HEK293T (cell line): ENCODE results near the gene COTL1.

Source experiments
- CTCF ChIA-PET: fragments of 350-600 bp; formaldehyde crosslinking; extraction: SDS; loops from one replicate; lab custom pipeline; 2021; ENCODE audit warnings: antibody characterized with exemption, inconsistent platforms; lab: Yijun Ruan, JAX
- POLR2A ChIA-PET: fragments of 350-600 bp; formaldehyde crosslinking; extraction: SDS; loops from one replicate; lab custom pipeline; 2020; ENCODE audit warnings: antibody characterized with exemption, inconsistent platforms; lab: Yijun Ruan, JAX
- DNase-seq: peaks from one replicate; pipeline ENCODE4 v3.0.0; 2012; ENCODE audit warnings: mixed read lengths; ENCODE audit errors: extremely low spot score
- ARNT ChIP-seq: fragments of 450-650 bp; IDR thresholded peaks from 2 replicates; pipeline ENCODE4 v1.6.1; 2017; ENCODE audit warnings: mild to moderate bottlenecking
- BHLHE40 ChIP-seq: fragments of 450-650 bp; IDR thresholded peaks from 2 replicates; pipeline ENCODE4 v1.6.1; 2016; ENCODE audit warnings: mild to moderate bottlenecking, moderate library complexity, borderline replicate concordance
- CTBP1 ChIP-seq: fragments of 450-650 bp; IDR thresholded peaks from 2 replicates; pipeline ENCODE4 v1.6.1; 2016; ENCODE audit warnings: borderline replicate concordance
- ELF4 ChIP-seq: fragments of 450-650 bp; IDR thresholded peaks from 2 replicates; pipeline ENCODE4 v1.6.1; 2017; ENCODE audit warnings: antibody characterized with exemption
- FOXA1 ChIP-seq: fragments of 450-650 bp; IDR thresholded peaks from 2 replicates; pipeline ENCODE4 v1.6.1; 2016; ENCODE audit warnings: mild to moderate bottlenecking
- FOXK2 ChIP-seq: fragments of 450-650 bp; IDR thresholded peaks from 2 replicates; pipeline ENCODE4 v1.6.1; 2016; ENCODE audit warnings: mild to moderate bottlenecking
- FOXM1 ChIP-seq: fragments of 450-650 bp; IDR thresholded peaks from 2 replicates; pipeline ENCODE4 v1.6.1; 2017; ENCODE audit warnings: mild to moderate bottlenecking, borderline replicate concordance
- HDGF ChIP-seq: fragments of 450-650 bp; IDR thresholded peaks from 2 replicates; pipeline ENCODE4 v1.6.1; 2017; ENCODE audit warnings: antibody characterized with exemption, borderline replicate concordance
- L3MBTL2 ChIP-seq: fragments of 450-650 bp; conservative IDR thresholded peaks from 2 replicates; pipeline ENCODE4 v1.6.1; 2016; ENCODE audit warnings: mild to moderate bottlenecking
- LEF1 ChIP-seq: fragments of 450-650 bp; IDR thresholded peaks from 2 replicates; pipeline ENCODE4 v1.6.1; 2017; ENCODE audit warnings: mild to moderate bottlenecking, borderline replicate concordance
- NFRKB ChIP-seq: fragments of 450-650 bp; IDR thresholded peaks from 2 replicates; pipeline ENCODE4 v1.6.1; 2016; ENCODE audit warnings: mild to moderate bottlenecking, moderate library complexity
- SP1 ChIP-seq: fragments of 450-650 bp; IDR thresholded peaks from 2 replicates; pipeline ENCODE4 v1.6.1; 2017
- SUZ12 ChIP-seq: fragments of 450-650 bp; IDR thresholded peaks from 2 replicates; pipeline ENCODE4 v1.6.1; 2016; ENCODE audit warnings: mild to moderate bottlenecking
- TARDBP ChIP-seq: fragments of 450-650 bp; IDR thresholded peaks from 2 replicates; pipeline ENCODE4 v1.6.1; 2016
- ZNF384 ChIP-seq: fragments of 450-650 bp; IDR thresholded peaks from 2 replicates; pipeline ENCODE4 v1.6.1; 2016
- TF ChIP-seq, protein P1 (sequence below): fragments of 450-650 bp; IDR thresholded peaks from 2 replicates; pipeline ENCODE4 v1.6.1; 2016

The COTL1 gene

DNA sequence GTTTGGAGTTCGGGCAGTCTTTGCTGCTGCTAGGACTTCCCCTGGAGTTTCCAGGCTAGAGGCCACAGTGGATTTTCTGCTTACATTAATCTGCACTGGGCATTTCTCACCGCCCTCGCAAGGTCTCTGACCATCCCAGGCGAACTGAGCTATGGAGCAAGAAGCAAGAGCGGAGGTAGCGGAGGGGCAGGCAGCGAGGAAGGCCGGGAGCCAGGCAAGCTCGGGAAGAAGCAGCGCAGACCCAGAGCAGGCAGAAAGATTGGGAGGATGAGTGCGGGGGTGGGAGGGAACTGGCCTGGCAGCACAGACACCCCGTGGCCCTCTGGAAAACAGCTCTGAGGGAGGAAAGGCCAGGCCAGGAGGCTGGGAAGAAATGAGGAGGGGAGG is 3.8 kb downstream of the COTL1 start:
- TF ChIP-seq BHLHE40 (no peak), NFRKB (no peak), LEF1 (no peak), TARDBP (no peak), FOXK2 (no peak)
- DNase-seq = no peak
- CTCF ChIA-PET = interaction anchor here (0.7 kb wide), 1 partner anchor 40 kb away, joined by 3 read pairs; no protein-coding TSS in a partner anchor
- POLR2A ChIA-PET = no interaction called here

DNA sequence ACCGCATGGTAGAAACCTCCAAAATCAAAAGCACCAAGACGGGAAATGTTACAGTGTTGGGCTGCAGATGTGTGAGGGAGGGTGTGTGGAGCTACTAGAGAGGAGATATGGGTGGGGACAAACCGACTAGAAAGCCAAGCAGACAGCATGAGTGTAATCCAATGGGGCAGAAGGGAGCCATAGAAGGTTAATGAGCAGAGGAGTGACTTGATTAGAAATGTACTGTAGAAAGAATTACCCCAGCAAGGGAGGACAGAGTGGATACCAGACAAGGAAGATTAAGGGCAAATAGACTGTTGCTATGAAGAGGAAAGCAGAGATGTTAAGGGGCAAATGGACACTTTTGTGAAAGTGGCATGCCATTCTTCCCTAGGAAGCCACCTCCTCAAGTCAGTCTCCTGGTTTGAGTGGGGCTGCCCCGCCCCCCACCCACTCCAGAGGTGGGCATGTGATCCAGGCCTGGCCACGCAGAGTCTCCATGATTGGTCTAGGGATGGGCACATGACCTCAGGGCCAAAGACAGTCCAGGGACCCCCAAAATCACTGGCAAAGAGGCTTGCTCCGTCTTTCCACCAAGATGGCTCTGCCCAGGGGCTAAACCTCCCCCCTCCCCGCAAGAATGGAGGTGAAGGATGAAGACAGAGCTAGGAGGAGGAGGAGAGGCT is 4.3 kb downstream of the COTL1 start:
- no peak for TF ChIP-seq L3MBTL2
- TF ChIP-seq LEF1 = no peak
- TF ChIP-seq HDGF = no peak
- TF ChIP-seq NFRKB = no peak
- no peak for TF ChIP-seq ARNT
- TF ChIP-seq FOXA1 = no peak
- no peak for DNase-seq
- POLR2A ChIA-PET = no interaction called here
- CTCF ChIA-PET = interaction anchor here (0.7 kb wide), 1 partner anchor 40 kb away, joined by 3 read pairs; no protein-coding TSS in a partner anchor

DNA sequence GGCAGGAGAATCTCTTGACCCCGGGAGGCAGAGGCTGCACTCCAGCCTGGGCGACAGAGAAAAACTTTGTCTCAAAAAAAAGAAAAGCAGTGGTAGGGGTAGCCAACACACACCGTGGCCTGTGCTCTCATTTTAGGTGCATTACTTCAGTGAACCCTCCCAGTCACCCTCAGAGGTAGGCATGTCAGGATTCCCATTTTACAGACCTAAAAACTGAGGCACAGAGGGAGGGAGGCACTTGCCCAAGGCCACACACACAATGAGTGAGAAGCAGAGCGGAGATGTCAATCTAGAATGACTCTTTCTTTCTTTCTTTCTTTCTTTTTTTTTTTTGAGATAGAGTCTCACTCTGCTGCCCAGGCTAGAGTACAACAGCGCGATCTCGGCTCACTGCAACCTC is 5.2 kb downstream of the COTL1 start:
- ChIA-PET POLR2A (no interaction called here), CTCF (no interaction called here)
- no peak for DNase-seq
- TF ChIP-seq, protein P1, sequence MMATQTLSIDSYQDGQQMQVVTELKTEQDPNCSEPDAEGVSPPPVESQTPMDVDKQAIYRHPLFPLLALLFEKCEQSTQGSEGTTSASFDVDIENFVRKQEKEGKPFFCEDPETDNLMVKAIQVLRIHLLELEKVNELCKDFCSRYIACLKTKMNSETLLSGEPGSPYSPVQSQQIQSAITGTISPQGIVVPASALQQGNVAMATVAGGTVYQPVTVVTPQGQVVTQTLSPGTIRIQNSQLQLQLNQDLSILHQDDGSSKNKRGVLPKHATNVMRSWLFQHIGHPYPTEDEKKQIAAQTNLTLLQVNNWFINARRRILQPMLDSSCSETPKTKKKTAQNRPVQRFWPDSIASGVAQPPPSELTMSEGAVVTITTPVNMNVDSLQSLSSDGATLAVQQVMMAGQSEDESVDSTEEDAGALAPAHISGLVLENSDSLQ = no peak
- TF ChIP-seq HDGF = no peak

DNA sequence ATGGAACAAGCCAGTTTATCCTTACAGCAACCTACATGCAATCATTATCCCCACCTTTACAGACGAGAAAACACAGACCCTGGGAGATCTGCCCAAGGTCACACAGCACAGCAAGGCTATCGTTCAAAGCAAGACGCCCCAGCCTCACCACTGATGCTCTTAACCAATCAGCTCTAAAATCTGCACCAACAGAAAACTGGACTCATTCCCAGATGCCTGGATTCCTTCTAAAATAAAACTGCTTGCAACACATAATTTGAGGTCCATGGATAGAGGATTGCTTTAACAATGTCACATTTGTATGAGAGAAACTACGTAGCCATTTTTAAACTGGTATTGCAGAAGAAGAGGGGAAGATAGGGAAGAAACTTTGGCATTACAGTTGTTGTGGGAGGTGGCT is 6.8 kb downstream of the COTL1 start:
- ChIA-PET CTCF (no interaction called here), POLR2A (no interaction called here)
- TF ChIP-seq FOXM1 = no peak
- TF ChIP-seq SUZ12 = no peak
- no peak for TF ChIP-seq FOXK2
- no peak for TF ChIP-seq L3MBTL2
- TF ChIP-seq SP1 = no peak
- TF ChIP-seq HDGF = no peak
- no peak for TF ChIP-seq NFRKB
- TF ChIP-seq CTBP1 = no peak
- no peak for TF ChIP-seq BHLHE40
- TF ChIP-seq TARDBP = no peak
- TF ChIP-seq ARNT = no peak
- TF ChIP-seq FOXA1 = no peak
- no peak for TF ChIP-seq ZNF384
- TF ChIP-seq, protein P1 = no peak
- no peak for TF ChIP-seq ELF4
- no peak for TF ChIP-seq LEF1
- DNase-seq = no peak

DNA sequence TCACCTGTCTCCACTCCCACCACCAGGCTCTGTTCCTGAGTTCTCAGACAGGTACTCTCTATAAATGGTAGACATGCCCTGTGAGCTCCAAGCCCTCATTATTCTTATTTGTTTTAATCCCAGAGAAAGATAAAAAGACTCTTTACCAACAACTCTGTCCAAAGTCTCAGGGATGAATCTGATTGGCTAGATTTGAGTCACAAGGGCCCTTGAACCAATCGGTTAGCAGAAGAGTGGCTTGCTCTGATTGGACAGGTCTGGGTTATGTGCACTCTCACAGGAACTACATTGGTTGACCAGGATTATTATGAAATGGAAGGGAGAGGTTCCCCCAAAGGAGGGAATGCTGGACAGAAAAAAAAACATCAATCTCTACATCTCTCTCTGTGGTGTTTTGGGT is 7.5 kb downstream of the COTL1 start:
- no peak for DNase-seq
- CTCF ChIA-PET = no interaction called here
- POLR2A ChIA-PET = no interaction called here
- TF ChIP-seq TARDBP (no peak), FOXM1 (no peak), ZNF384 (no peak), L3MBTL2 (no peak), CTBP1 (no peak), FOXK2 (no peak)
- TF ChIP-seq, protein P1 = no peak

DNA sequence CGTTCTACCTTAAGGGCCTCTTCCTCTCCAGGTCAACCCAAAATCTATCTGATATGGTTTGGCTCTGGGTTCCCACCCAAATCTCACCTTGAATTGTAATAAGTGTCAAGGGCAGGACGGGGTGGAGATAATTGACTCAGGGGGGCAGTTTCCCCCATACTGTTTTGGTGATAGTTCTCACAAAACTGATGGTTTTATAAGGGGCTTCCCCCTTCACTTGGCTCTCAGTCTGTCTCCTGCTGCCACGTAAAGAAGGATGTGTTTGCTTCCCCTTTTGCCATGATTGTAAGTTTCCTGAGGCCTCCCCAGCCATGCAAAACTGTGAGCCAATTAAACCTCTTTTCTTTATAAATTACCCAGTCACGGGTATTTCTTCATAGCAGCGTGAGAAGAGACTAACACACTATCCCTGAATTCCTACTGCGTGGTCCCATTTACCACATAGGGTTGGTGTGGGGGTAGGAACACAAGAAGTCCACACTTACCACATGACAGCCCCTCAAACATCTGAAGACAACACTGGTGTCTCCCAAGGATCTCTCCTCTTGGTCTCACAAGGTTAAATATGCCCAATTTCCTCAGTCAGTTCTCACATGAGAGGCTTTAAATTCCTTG is 8.2 kb downstream of the COTL1 start:
- DNase-seq = no peak
- TF ChIP-seq TARDBP (no peak), L3MBTL2 (no peak), FOXK2 (no peak), LEF1 (no peak), ZNF384 (no peak)
- ChIA-PET POLR2A (no interaction called here), CTCF (no interaction called here)

DNA sequence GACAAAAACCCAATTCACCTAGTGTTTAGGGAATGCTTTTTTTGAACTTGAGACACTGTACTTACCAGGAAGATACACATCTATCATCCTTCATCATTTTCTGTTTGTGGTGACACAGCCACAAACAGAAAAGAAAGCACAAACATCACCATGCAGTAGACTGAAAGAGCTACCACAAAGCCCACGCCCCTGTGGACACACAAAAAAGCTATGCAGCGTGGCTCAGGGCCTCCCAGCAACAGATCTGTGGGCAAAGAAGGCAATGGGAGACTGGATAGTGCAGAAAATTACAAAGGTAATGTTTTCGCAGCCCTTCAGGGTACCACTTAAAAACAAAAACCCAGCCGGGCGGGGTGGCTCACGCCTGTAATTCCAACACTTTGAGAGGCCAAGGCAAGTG is 9.6 kb downstream of the COTL1 start:
- no peak for DNase-seq
- ChIA-PET POLR2A (no interaction called here), CTCF (no interaction called here)
- TF ChIP-seq NFRKB = no peak
- TF ChIP-seq, protein P1 = no peak
- TF ChIP-seq FOXA1 = no peak
- no peak for TF ChIP-seq CTBP1
- no peak for TF ChIP-seq HDGF
- no peak for TF ChIP-seq SUZ12
- TF ChIP-seq LEF1 = no peak
- TF ChIP-seq TARDBP = no peak
- no peak for TF ChIP-seq FOXK2
- no peak for TF ChIP-seq SP1
